GM04504 (cell line): Measurements from ENCODE around the gene BCDIN3D.

Source experiments
- DNase-seq: peaks from one replicate; pipeline ENCODE4 v3.0.0-alpha.2; 2012; ENCODE audit warnings: low read depth

Gene BCDIN3D

DNA sequence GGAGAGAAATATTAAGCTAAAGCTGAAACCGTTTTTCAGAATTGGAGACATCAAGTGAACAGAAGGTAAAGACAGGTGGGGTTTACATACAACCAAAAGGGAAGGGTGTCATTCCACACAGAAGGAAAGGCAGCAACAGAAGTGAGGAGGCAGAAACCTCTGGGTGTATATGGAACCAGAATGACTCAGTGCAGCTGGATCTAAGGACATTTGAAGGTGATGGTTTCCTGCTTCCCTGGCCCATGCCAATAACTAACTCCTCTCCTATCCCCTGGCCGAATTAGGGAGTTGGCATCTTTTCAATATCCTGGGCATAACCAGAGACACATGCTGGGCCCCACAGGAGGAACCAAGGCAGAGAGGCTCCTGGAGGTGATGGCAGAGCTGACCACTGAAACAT, 23.1 kb downstream of the BCDIN3D start:
- no peak for DNase-seq

DNA sequence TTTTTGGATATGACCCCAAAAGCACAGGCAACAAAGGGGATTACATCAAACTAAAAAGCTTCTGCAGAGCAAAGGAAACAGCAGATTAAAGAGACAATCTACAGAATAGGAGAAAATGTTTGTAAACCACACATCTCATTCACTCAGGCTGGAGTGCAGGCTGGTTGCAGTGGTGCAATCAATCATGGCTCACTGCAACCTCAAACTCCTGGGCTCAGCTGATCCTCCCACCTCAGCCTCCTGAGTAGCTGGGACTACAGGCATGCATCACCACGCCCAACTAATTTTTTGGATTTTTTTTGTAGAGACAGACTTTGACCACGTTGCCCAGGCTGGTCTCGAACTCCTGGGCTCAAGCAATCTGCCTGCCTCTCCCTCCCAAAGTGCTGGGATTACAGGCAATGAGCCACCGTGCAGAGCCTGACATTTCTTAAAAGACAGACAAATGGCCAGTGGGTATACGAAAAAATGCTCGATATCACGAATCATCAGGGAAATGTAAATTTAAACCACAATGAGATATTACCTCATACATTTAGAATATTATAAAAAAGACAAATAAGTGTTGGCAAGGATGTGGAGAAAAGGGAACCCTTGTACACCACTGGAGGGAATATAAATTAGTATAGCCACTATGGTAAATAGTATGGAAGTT, 24.5 kb downstream of the BCDIN3D start:
- DNase-seq: no peak

DNA sequence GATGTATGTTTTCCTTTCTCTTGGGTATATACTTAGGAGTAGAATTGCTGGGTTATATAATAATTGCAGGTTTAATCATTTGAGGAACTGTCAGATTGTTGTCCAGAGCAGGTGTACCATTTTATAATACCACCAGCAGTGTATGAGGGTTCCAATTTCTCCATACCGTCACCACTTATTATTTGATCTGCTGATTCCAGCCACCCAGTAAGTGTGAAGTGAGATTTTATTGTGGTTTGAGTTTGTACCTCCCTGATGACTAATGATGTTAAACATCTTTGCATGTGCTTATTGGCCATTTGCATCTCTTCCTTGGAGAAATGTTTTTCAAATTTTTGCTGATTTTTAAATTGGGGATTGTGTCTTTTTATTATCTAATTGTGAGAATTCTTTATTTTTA, 29.8 kb downstream of the BCDIN3D start:
- DNase-seq: no peak

DNA sequence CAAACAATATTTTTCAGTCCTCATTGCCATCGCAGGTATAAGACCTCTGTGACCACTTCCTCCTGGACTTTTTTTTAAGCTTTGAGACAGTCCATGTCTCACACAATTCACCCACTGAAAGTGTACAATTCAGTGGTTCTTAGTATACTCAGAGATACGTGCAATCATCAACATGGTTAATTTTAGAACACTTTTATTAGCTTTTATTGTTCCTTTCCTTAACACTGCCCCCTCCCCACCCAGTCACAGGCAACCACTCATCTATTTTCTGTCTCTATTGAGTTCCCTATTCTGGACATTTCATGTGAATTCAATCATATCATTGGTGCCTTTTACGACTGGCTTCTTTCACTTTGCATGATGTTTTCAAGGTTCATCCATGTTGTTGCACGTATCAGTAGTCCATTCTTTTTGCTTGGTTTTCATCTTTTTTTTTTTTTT, 30.9 kb downstream of the BCDIN3D start:
- DNase-seq: no peak

GRCh38 chr12:49811136-49811535, 31.8 kb downstream of the BCDIN3D start:
- no peak for DNase-seq

DNA sequence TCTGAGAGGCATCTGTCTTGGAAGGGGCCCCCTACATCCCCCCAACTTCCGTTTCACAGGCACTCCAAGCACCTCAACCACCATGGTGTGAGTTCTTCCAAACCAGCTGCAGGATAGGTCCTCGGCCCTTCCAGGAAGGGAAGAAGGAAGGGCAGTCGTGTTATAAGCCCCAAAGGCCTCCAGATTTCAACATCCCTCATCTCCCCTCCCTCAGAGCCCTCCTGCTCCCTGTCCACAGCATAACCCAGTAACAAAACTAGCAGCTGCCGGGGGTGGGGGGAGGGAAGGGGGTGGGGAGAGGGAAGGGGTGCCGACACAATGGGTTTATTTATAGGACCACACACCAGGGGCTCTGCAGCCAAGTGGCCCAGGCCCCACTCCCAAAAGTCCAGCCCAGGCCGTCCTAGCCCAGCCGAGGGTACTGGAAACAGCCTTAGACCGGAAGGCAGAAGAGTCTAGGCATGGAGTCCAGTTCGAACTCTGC, 33.0 kb downstream of the BCDIN3D start:
- DNase-seq: no peak

GRCh38 chr12:49809381-49809905, 33.5 kb downstream of the BCDIN3D start:
- DNase-seq: no peak

DNA sequence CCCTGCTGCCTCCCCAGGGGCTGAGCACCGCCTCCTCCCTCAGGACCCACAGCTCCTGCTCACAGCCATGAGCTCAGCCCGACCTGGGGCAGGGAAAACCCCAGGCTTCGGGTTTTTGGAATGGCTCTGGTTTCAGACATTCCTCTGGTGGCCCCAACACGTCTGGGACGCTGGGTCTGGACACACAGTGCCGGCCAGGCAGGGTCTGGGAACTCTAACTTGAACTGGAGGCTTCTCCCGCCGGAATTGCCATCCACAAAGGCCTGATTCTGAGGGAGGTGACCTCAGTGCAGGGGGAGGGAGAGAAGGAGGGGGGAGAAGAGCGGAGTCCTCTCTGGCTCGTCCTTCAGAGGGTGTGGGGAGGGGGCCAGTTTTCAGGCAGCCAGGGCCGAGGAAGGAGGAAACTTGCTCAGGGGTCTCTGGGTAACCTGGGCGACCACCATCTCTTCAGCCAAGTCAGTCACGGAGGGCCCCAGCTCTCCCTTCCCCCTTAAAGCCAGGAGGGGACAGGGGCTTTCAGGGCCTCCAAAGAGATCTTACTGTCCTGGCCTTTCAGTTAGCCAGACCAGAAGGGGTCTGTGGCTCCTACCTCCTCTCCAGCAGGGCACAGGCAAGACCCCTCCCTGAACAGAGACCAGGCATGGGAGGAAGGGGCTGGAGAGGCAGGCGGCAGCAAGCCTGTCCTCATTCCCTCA, 34.1 kb downstream of the BCDIN3D start:
- no peak for DNase-seq

GRCh38 chr12:49807991-49808580, 34.8 kb downstream of the BCDIN3D start:
- no peak for DNase-seq

DNA sequence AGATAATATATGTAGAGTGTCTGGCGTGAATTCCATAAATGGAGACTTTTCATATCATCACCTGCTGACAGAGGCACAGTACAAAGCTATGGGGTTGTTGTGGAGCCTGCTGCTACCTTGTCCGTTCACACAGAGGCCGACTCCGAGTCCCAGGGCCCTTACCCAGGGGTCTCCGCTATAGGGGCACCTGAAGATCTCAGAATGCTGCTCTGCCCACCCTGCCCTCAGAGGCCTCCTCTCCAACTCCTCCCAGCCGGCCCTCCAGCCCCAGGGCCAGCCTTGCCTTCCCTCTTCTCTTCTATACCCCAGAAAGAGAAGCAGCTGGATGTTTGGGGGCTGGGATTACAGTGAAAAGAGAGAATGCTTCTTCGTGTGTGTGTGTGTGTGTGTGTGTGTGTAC, 36.0 kb downstream of the BCDIN3D start:
- DNase-seq: no peak

DNA sequence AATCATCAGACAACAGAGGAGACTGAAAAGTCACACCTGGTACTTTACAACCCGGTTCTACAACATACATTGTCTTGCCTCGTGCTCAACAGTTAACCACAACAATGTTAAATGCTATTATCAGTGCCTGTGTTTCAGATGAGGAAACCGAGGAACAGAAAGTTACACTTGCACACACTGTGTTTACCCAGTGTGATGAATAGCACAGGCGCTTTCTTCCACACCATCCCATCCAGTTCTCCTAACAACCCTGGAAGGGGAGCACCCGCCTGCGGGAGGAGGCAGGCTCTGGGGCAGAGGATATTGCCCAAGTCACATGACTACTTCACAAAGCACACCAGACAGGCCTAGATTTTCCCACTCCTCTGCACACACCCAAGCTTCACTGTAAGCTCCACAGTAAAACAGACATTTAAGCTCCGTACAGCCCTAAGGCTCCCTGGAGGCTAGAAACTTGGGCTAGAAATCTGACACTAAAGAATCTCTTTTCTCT, 36.5 kb downstream of the BCDIN3D start:
- DNase-seq: no peak

- no peak for DNase-seq
Observed at GRCh38 chr12:49805409-49805808, 37.5 kb downstream of the BCDIN3D start.

GRCh38 chr12:49804821-49805220, 38.1 kb downstream of the BCDIN3D start:
- DNase-seq: no peak

DNA sequence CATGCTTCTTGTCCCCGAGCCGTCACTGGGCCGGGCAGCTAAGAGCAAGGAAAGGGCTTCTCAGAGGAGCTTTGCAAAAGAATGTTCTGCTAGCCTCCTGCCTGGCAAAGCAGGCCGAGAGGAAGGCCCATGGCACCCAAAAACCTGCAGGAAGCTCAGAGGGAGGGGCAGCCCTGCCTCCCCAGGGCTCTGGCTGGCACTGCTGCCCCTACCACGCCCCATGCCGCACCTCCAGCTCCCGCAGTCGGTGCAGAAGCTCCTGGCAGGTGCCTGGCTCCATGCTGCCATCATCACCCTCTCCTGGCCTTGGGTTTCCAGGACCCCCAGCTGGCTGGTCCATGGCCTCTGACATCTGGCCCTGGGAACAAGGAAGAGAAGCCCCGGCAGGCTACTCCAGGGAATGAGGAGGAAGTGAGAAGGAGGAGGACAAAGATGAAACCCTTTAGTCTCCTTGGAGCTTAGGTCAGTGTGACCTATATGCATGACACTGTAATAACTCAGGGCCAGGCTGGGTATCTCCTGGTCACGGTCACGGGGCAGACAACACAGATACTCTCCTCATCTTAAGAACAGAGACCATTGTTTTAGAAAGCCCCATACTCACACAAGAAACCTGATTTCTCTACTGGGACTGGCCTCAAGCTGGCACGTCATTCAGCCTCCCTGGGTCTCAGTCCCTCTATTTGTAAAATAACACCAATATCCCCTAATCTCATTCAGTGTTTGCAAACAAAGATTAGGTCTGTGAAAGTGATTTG, 39.0 kb downstream of the BCDIN3D start:
- DNase-seq: no peak

GRCh38 chr12:49801141-49802063, 41.5 kb downstream of the BCDIN3D start:
- DNase-seq: no peak

GRCh38 chr12:49800421-49801140, 42.3 kb downstream of the BCDIN3D start:
- no peak for DNase-seq

DNA sequence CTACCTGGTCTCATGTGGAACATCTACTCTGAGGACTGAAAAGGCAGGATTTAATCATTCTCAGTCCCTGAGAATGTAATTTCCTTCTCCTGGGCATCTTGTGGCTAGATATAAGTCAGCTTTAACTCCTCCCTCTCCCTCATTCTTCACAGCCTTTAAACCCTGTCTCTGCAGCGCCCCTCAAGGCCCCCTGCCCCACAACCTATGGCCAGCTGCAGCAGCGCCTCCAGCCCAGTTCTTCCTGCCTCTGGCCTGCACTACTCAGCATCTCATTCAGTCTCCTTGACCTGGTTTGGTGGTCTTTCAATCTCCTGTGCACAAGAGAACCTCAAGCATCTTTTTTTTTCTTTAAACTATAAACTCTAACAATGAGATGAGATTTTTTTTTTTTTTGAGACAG, 44.0 kb downstream of the BCDIN3D start:
- no peak for DNase-seq

DNA sequence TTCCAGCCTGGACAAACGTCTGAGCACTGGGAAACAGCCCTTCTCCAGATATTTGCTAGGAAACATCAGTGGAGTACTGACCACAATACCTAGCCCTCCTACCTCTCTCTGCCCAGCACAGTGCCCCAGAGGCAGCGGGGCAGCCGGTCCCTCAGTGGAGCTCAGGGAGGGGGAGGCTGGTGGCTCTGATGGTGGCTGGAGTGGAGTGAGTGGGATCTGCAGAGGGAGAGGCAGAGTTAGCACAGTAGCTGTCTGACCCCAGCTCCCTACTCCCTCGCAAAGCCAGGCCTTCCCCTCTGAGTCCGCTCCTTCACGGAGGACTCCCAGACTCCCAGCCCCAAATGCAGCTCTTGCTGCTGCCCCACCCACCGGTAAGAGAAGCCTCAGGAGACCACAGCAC, 44.7 kb downstream of the BCDIN3D start:
- no peak for DNase-seq

GRCh38 chr12:49797449-49797776, 45.5 kb downstream of the BCDIN3D start:
- DNase-seq: no peak

DNA sequence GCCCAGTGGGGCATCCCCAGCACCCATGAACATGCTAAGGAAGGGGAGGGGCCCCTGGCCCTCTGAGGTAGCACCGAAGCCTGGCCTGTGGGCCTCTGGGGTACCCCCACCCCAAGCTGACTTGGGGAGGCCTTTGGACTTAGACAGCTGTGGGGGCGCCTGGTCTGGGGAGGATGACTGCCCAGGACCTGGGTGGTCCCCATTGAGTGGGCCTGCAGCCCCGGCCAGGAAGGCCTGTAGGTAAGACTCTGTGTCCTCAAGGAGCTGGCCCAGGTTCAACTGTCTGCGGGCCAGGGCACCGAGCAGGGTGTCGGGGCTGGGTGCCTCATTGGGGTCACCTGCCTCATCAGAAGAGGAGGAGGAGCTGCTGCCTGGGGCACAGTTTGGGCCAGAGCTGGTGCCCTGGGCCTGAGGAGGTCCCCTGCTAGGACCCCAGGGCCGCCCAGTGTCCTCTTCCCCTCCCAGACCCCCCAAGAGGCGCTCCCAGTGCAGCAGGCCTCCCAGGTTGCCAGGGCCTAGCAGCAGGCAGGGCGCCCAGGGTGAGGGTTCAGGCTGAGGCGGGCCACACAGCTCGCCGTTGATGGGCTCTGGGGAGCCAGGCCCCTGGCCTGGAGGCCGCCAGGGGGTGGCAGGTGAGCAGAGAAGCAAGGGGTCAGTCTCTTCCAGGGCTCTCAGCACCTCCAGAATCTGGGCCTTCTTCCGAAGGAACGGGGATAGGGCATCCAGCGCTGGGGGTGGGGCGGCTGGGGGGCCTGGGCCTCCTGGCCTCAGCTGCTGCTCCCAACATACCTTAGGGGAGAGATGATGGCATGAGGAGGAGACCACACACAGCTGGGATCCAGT, 46.1 kb downstream of the BCDIN3D start:
- no peak for DNase-seq
